ENCODE data around the gene CMC2.
A peak's percentile ranks its signal among the peaks of the same experiment; 100 is the strongest.

DNA sequence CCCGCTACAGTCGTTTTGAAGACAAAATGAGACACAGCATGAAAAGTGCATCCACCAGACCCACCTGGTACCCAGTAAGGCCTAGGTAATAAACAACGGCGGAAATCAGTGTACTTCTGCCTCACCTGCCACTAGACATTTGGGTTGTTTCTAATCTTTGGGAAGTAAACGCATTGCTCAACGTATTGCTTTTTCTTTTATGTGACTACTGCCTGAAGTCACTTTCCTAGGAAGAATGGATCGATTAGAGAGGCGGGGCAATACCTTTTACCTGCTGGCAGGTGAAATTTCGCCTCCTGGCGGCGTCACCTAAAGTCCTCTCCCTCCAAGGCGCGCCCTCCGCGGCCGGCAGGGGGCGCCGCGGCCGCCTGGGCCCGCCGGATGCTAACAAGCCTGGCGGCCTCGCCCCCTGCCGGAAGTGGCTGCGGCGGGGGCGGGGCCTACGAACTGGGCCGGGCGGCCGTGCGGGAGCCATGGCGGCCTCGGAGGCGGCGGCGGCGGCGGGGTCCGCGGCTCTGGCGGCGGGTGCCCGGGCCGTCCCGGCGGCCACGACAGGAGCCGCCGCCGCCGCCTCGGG is 28.8 kb upstream of the CMC2 start, which contains the start of gene ATMIN:
- TF ChIP-seq POLR2A (IDR thresholded peaks at IDR 0.05), result no peak
- TF ChIP-seq, protein P1, sequence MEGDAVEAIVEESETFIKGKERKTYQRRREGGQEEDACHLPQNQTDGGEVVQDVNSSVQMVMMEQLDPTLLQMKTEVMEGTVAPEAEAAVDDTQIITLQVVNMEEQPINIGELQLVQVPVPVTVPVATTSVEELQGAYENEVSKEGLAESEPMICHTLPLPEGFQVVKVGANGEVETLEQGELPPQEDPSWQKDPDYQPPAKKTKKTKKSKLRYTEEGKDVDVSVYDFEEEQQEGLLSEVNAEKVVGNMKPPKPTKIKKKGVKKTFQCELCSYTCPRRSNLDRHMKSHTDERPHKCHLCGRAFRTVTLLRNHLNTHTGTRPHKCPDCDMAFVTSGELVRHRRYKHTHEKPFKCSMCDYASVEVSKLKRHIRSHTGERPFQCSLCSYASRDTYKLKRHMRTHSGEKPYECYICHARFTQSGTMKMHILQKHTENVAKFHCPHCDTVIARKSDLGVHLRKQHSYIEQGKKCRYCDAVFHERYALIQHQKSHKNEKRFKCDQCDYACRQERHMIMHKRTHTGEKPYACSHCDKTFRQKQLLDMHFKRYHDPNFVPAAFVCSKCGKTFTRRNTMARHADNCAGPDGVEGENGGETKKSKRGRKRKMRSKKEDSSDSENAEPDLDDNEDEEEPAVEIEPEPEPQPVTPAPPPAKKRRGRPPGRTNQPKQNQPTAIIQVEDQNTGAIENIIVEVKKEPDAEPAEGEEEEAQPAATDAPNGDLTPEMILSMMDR (IDR thresholded peaks at IDR 0.05), result peak; percentile 94 to 100 (median 98)

Measured in right lobe of liver (tissue), 4 donors.